Measurements from ENCODE around the gene GLG1.

DNA sequence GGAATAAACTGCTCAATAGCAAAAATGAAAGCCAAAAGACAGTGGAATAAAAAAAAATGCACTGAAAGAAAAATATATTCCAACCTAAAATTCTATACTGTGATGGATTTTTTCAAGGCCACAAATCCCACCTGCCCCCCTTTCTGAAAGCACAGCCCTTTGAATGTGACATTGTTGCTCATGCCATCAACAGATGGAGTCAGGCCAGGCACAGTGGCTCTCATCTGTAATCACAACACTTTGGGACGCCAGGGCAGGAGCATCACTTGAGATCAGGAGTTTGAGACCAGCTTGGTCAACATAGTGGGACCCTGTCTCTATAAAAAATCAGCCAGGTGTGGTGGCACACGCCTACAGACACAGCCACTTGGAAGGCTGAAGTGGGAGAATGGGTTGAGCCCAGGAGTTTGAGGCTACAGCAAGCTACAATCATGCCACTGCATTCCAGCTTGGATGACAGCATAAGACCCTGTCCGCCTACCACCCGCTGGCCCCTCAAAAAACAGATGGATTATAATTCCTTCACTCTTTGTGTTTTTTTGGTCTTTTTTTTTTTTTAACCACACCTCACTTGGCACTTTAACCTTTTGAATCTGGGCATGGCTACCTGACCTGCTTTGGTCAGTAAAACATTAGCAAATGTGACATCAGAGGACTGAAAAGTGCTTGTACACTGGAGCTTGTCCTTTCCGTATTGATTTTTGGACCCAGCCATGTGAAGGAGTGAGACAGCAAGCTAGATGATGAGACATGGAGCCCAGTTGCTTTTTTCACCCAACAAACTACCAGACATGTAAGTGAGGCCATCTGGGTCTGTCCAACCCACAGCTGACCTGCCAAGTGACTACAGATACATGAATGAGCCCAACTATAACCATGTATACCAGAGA, 36.3 kb downstream of the GLG1 start:
- TF ChIP-seq, protein P1, sequence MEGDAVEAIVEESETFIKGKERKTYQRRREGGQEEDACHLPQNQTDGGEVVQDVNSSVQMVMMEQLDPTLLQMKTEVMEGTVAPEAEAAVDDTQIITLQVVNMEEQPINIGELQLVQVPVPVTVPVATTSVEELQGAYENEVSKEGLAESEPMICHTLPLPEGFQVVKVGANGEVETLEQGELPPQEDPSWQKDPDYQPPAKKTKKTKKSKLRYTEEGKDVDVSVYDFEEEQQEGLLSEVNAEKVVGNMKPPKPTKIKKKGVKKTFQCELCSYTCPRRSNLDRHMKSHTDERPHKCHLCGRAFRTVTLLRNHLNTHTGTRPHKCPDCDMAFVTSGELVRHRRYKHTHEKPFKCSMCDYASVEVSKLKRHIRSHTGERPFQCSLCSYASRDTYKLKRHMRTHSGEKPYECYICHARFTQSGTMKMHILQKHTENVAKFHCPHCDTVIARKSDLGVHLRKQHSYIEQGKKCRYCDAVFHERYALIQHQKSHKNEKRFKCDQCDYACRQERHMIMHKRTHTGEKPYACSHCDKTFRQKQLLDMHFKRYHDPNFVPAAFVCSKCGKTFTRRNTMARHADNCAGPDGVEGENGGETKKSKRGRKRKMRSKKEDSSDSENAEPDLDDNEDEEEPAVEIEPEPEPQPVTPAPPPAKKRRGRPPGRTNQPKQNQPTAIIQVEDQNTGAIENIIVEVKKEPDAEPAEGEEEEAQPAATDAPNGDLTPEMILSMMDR (conservative IDR thresholded peaks at IDR 0.05 in 1 of 2, IDR thresholded peaks at IDR 0.05 in 1 of 2; ENCODE audit: extremely low read depth in 1 of 2, insufficient read depth in 1 of 2, low read depth in 1 of 2, low read length in 2 of 2) = no peak
- no peak for TF ChIP-seq EZH2 (IDR thresholded peaks at IDR 0.05; ENCODE audit: borderline replicate concordance, low read length)
